Activated effector memory CD4-positive, alpha-beta T cell treated with anti-CD3 and anti-CD28 coated beads, Interleukin-2, amount 50 U/mL, for 16 hours (primary cell): ENCODE results near the gene TRAPPC12.

Source experiments
- DNase-seq: peaks from one replicate; pipeline ENCODE4 v3.0.0-alpha.2; 2020

TRAPPC12 gene

GRCh38 chr2:3457524-3458395 lies 78.3 kb downstream of the TRAPPC12 start:
- peak; percentile 51 for DNase-seq

- no peak for DNase-seq
These were observed 79.1 kb downstream of the TRAPPC12 start for GRCh38 chr2:3458396-3459184.

- peak; percentile 57 for DNase-seq
These were observed 79.9 kb downstream of the TRAPPC12 start for GRCh38 chr2:3459185-3460015.

- peak; percentile 36 for DNase-seq
These were observed 80.7 kb downstream of the TRAPPC12 start for GRCh38 chr2:3460156-3460555.

GRCh38 chr2:3460831-3461800 lies 81.6 kb downstream of the TRAPPC12 start:
- peak; percentile 55 for DNase-seq

GRCh38 chr2:3461801-3462492 lies 82.5 kb downstream of the TRAPPC12 start:
- DNase-seq = peak; percentile 52

- DNase-seq = peak; percentile 38
These were observed 83.1 kb downstream of the TRAPPC12 start for GRCh38 chr2:3462493-3463104.

GRCh38 chr2:3463186-3463835 lies 83.8 kb downstream of the TRAPPC12 start:
- peak; percentile 50 for DNase-seq

GRCh38 chr2:3463944-3464343 lies 84.5 kb downstream of the TRAPPC12 start:
- DNase-seq = peak; percentile 47

GRCh38 chr2:3464401-3465005 lies 85.0 kb downstream of the TRAPPC12 start:
- peak; percentile 60 for DNase-seq

- peak; percentile 45 for DNase-seq
These were observed 85.8 kb downstream of the TRAPPC12 start for GRCh38 chr2:3465328-3465727.

- no peak for DNase-seq
These were observed 86.5 kb downstream of the TRAPPC12 start for GRCh38 chr2:3465844-3466481.

- no peak for DNase-seq
These were observed 87.0 kb downstream of the TRAPPC12 start for GRCh38 chr2:3466482-3466863.

GRCh38 chr2:3466966-3467365 lies 87.5 kb downstream of the TRAPPC12 start:
- no peak for DNase-seq

- DNase-seq = no peak
These were observed 88.2 kb downstream of the TRAPPC12 start for GRCh38 chr2:3467654-3468053.

GRCh38 chr2:3468296-3468988 lies 88.9 kb downstream of the TRAPPC12 start:
- no peak for DNase-seq

GRCh38 chr2:3469486-3469885 lies 90.0 kb downstream of the TRAPPC12 start:
- no peak for DNase-seq

GRCh38 chr2:3470166-3470651 lies 90.7 kb downstream of the TRAPPC12 start:
- no peak for DNase-seq
